ENCODE results near the gene CTAG1A.

GRCh38 chrX:154541589-154541895, 43.4 kb upstream of the CTAG1A start:
- TF ChIP-seq CTCF (conservative IDR thresholded peaks at IDR 0.05; ENCODE audit: low read depth, low read length) (no peak), EZH2 (IDR thresholded peaks at IDR 0.05; ENCODE audit: borderline replicate concordance, low read depth, low read length, poor library complexity, severe bottlenecking) (no peak)

Data from A673 (cell line).